ENCODE data around the gene R3HDM4.
A peak's percentile ranks its signal among the peaks of the same experiment; 100 is the strongest.
"Not testable (repeated sequence)": the region's sequence is repeated elsewhere in the genome, so short reads cannot be mapped to it uniquely, and the experiment has no call there.

The R3HDM4 gene

DNA sequence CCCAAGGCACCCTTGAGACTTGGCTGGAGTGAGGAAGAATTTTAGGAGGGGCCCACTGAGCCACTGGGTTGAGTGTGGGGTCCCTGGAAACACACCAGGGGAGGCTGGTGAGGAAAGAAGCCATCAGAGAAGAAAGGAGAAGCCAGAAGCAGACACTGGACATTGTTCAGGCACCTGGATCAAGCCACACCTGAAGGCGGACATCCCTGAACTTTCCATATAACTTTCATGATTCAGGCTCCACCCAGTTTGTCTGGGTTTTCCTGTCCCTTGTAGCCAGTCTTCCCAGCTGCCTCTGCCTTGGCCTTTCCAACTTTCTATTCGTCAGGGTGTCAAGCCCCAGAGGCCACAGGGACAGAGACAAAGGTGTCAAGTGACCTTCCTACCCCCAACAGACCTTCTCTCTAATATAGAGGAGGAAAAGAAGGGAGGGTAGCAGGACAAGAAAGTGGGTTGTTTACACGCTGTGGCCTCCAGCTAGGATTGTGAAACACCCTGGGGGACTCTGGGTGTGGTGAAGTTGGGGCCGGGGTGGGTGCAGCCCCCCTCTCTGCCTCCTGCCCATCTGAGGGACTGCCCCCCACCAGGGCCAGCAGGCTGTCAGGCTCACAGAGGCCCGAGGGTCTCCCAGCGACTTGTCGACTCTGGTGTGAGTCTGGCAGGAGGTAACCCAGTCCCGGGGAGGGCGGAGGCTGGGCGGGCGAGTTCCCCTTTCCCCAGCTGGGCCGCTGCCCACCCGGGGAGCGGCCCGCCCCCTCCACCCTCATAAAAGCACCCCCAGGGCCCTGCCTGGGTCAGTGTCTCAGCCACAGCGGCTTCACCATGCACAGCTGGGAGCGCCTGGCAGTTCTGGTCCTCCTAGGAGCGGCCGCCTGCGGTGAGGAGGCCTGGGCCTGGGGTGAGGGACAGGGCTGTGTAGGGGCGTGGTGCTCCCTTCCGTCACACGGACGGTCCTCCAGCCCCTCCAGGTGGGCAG is 53.9 kb downstream of the R3HDM4 start, which contains the start of gene CFD:
Gene CFD (plus strand): TSS at position 797 of the 976 bp plus-strand sequence. CDS start 26 bp downstream, at position 823.
- no peak for DNase-seq (ENCODE audit: low read depth)
- TF ChIP-seq, protein P1, sequence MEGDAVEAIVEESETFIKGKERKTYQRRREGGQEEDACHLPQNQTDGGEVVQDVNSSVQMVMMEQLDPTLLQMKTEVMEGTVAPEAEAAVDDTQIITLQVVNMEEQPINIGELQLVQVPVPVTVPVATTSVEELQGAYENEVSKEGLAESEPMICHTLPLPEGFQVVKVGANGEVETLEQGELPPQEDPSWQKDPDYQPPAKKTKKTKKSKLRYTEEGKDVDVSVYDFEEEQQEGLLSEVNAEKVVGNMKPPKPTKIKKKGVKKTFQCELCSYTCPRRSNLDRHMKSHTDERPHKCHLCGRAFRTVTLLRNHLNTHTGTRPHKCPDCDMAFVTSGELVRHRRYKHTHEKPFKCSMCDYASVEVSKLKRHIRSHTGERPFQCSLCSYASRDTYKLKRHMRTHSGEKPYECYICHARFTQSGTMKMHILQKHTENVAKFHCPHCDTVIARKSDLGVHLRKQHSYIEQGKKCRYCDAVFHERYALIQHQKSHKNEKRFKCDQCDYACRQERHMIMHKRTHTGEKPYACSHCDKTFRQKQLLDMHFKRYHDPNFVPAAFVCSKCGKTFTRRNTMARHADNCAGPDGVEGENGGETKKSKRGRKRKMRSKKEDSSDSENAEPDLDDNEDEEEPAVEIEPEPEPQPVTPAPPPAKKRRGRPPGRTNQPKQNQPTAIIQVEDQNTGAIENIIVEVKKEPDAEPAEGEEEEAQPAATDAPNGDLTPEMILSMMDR (conservative IDR thresholded peaks at IDR 0.05; ENCODE audit: low read length) = no peak
- peak within 1 kb of the TSS; percentile 39 for H3K4me3 ChIP-seq (ENCODE audit: low read length)

DNA sequence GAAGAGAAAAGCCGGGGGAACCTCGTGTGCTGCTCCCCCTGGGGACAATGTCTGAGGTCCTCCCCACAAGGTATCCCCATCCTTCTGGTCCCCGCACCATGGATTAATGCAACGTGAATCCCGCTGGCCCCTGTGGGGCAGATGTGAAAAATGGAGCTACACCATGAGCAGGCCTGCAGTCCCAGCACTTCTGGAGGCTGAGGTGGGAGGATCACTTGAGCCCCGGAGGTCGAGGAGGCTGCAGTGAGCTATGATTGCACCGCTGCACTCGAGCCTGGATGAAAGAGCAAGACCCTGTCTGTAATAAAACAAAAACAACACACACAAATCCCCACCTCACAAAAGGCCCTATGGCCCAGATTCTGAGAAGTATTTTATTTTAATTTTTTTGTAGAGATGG is 54.7 kb downstream of the R3HDM4 start:
- H3K4me3 ChIP-seq (ENCODE audit: low read length) = no peak overlapping the region
- TF ChIP-seq, protein P1 (conservative IDR thresholded peaks at IDR 0.05; ENCODE audit: low read length) = no peak
- no peak for DNase-seq (ENCODE audit: low read depth)

DNA sequence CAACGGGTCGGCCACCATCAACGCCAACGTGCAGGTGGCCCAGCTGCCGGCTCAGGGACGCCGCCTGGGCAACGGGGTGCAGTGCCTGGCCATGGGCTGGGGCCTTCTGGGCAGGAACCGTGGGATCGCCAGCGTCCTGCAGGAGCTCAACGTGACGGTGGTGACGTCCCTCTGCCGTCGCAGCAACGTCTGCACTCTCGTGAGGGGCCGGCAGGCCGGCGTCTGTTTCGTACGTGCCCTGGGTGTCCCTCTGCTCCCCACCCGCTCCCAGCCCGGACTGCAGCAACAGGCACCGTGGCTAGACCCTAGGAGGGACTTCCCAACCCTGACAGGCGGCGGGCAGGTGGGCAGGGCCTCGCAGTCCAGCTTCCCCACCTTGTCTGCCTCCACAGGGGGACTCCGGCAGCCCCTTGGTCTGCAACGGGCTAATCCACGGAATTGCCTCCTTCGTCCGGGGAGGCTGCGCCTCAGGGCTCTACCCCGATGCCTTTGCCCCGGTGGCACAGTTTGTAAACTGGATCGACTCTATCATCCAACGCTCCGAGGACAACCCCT is 57.4 kb downstream of the R3HDM4 start:
- no peak overlapping the region for H3K4me3 ChIP-seq (ENCODE audit: low read length)
- TF ChIP-seq, protein P1 (conservative IDR thresholded peaks at IDR 0.05; ENCODE audit: low read length) = no peak
- no peak for DNase-seq (ENCODE audit: low read depth)

DNA sequence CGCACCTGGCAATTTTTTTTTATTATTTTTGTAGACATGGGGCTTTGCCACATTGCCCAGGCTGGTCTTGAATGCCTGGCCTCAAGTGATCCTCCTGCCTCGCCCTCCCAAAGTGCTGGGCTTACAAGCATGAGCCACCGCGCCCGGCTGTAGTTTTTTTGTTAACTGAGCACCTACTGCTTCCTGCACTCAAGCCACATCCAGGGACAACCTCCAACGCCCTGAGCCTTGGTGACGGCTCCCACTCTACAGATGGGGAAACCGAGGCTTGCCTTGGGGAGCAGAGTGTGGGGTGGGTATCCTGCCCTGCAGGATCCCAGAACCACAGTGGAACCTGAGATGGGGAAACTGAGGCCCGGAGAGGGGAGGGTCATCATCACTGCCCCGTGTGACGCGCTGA is 57.9 kb downstream of the R3HDM4 start:
- DNase-seq (ENCODE audit: low read depth) = no peak
- TF ChIP-seq, protein P1 (conservative IDR thresholded peaks at IDR 0.05; ENCODE audit: low read length) = no peak
- no peak overlapping the region for H3K4me3 ChIP-seq (ENCODE audit: low read length)

DNA sequence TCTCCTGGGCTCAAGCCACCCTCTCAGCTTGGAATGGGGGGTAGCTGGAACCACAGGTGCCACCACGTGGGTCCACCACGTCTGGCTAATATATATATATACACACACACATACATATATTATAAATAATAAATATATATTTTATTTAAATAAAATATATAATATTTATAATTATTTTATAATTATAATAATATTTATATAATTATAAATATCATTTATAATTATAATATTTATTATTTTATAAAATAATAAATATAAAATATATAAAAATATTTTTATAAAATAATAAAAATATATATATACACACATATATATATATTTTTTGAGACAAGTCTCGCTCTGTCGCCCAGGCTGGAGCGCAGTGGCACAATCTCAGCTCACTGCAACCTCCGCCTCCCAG is 58.5 kb downstream of the R3HDM4 start:
- no peak overlapping the region for H3K4me3 ChIP-seq (ENCODE audit: low read length)
- TF ChIP-seq, protein P1 (conservative IDR thresholded peaks at IDR 0.05; ENCODE audit: low read length) = no peak
- DNase-seq (ENCODE audit: low read depth) = no peak

DNA sequence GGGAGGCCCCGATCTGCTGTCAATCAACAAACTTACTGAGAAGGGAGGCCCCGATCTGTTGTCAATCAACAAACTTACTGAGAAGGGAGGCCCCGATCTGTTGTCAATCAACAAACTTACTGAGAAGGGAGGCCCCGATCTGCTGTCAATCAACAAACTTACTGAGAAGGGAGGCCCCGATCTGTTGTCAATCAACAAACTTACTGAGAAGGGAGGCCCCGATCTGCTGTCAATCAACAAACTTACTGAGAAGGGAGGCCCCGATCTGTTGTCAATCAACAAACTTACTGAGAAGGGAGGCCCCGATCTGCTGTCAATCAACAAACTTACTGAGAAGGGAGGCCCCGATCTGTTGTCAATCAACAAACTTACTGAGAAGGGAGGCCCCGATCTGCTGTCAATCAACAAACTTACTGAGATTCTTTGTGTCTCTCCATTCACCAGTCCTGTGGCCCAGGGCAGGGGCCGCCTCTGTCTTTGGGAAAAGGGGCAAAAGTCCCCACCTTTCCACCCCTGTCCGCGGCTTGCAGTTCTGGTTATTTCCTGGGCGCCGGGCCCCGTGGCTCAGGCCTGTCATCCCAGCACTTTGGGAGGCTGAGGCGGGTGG is 59.3 kb downstream of the R3HDM4 start:
- H3K4me3 ChIP-seq (ENCODE audit: low read length); DNase-seq (ENCODE audit: low read depth): not testable (repeated sequence)

DNA sequence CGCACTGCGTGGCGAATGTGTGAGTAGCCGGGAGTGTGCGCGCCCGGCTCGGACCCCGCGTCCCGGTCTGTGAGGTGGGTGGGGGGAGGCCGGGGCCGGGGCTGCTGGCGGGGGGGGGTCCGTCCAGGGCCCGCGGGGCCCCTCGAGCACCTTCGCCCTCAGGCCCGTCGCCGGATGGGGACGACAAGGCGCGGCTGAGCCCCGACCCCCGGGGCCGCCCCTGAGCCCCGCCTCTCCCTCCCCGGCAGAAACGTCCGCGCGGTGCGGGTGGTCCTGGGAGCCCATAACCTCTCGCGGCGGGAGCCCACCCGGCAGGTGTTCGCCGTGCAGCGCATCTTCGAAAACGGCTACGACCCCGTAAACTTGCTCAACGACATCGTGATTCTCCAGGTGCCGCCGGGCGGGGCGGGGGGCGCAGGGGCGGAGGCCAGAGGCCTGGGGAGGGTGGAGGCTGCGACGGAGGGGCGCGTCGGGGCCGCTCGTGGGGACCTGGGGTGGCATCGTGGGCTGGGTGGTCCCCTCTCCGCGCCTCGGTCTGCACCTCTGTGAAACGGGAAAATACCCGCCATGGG is 59.9 kb downstream of the R3HDM4 start:
- H3K4me3 ChIP-seq (ENCODE audit: low read length) = no peak overlapping the region
- no peak for DNase-seq (ENCODE audit: low read depth)
- TF ChIP-seq, protein P1 (conservative IDR thresholded peaks at IDR 0.05; ENCODE audit: low read length) = no peak
